IPS DF 6.9 (cell line): Measurements from ENCODE around the gene SIRT1.

Experiments used
- DNase-seq: peaks from one replicate; pipeline ENCODE4 v3.0.0-alpha.2; 2013; ENCODE audit warnings: low read depth, low spot score
- H3K27ac ChIP-seq: one replicate; pipeline ENCODE4 v1.5.1; 2013; ENCODE audit warnings: low read length, control low read depth
- H3K27me3 ChIP-seq: 2 replicates; pipeline ENCODE4 v1.6.1; 2013; ENCODE audit warnings: mild to moderate bottlenecking, low read length; ENCODE audit not compliant: control insufficient read depth, insufficient read depth
- H3K36me3 ChIP-seq: 2 replicates; pipeline ENCODE4 v1.6.1; 2013; ENCODE audit warnings: low read length; ENCODE audit not compliant: control insufficient read depth, insufficient read depth
- H3K4me1 ChIP-seq: 2 replicates; pipeline ENCODE4 v1.6.1; 2013; ENCODE audit warnings: low read length; ENCODE audit not compliant: control insufficient read depth, insufficient read depth
- H3K4me3 ChIP-seq: 2 replicates; pipeline ENCODE4 v1.5.1; 2013; ENCODE audit warnings: mild to moderate bottlenecking, low read length
- H3K9me3 ChIP-seq: 2 replicates; pipeline ENCODE4 v1.6.1; 2013; ENCODE audit warnings: low read length, inconsistent platforms; ENCODE audit not compliant: control insufficient read depth, insufficient read depth
- WGBS: extraction: QIAGEN DNeasy Blood & Tissue Kit; methylation state at CpG from one replicate; pipeline ENCODE4 v1.1.7; 2013; ENCODE audit warnings: mixed read lengths, missing lambda C conversion rate; ENCODE audit not compliant: insufficient read length, insufficient coverage; 5-methylcytosine and 5-hydroxymethylcytosine counted together

SIRT1 gene

DNA sequence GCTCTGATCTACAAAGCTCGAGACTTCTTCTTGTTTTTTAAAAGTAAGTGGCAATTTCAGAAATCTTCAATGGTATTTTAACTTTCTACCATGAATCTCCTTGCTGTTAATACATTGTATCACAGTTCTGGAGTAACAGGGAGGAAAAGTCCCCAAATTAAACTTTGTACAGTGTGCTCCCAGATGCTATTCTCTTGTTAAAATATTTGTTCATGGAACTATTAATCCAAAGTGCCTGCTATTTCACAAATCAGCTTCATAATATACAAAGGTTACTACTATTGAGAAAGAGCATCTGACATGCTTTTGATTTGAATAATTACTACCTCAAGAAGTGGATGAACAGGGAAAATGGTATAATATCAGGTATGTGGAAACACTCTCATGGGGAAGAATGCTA lies 36.6 kb downstream of the SIRT1 start:
- Histone ChIP-seq H3K27me3 (no peaks in the 10 kb centered on the region), H3K4me1 (no peaks in the 10 kb centered on the region), H3K27ac (no peak overlapping the region), H3K36me3 (peaks cover 6% of the 10 kb centered on the region; the same call in 1 of the 2 replicates), H3K9me3 (no peaks in the 10 kb centered on the region), H3K4me3 (no peak overlapping the region)
- DNase-seq: no peak
- no CpG with 5 or more reads among the region's 1 CpG for WGBS

- WGBS: no CpG with 5 or more reads among the region's 5 CpGs
- Histone ChIP-seq H3K4me1 (no peaks in the 10 kb centered on the region), H3K27ac (no peak overlapping the region), H3K36me3 (peaks cover 1% of the 10 kb centered on the region; the same call in 1 of the 2 replicates), H3K4me3 (no peak overlapping the region), H3K27me3 (no peaks in the 10 kb centered on the region), H3K9me3 (no peaks in the 10 kb centered on the region)
- DNase-seq: no peak
Measured at GRCh38 chr10:67923551-67923950, 39.1 kb downstream of the SIRT1 start.

GRCh38 chr10:67924136-67924535 lies 39.7 kb downstream of the SIRT1 start:
- no peaks in the 10 kb centered on the region for H3K9me3 ChIP-seq
- DNase-seq: no peak
- no peaks in the 10 kb centered on the region for H3K4me1 ChIP-seq
- no peak overlapping the region for H3K27ac ChIP-seq
- H3K27me3 ChIP-seq: no peaks in the 10 kb centered on the region
- no peaks in the 10 kb centered on the region for H3K36me3 ChIP-seq
- WGBS: no CpG with 5 or more reads among the region's 3 CpGs
- no peak overlapping the region for H3K4me3 ChIP-seq

DNA sequence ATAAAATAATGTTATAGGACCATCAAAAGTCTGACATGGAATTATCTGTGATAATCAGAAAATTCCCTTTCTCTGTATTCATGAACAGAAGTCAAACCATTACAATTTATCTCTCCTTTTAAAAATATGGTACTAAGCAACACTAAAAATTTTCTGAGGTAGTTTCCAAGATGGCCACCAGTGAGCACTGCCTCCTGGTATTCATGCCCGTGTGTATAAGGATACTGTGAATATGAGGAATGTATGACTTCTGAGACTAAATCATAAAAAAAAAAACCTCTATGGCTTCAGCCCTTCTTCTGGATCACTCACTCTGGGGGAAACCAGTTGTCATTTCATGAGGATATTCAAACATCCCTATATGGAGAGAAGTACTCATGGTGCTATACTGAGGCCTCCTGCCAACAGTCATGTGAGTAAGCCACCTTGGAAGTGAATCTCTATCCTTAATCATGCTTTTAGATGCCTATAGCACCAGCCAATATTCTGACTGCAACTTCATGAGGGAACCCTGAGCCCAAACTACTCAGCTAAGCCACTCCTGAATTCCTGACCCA lies 41.1 kb downstream of the SIRT1 start:
- no peaks in the 10 kb centered on the region for H3K4me1 ChIP-seq
- H3K27ac ChIP-seq: no peak overlapping the region
- no peak for DNase-seq
- no peaks in the 10 kb centered on the region for H3K27me3 ChIP-seq
- H3K4me3 ChIP-seq: no peak overlapping the region
- H3K9me3 ChIP-seq: no peaks in the 10 kb centered on the region
- no CpG with 5 or more reads among the region's 1 CpG for WGBS
- no peaks in the 10 kb centered on the region for H3K36me3 ChIP-seq

GRCh38 chr10:67926951-67927350 lies 42.5 kb downstream of the SIRT1 start:
- Histone ChIP-seq H3K9me3 (no peaks in the 10 kb centered on the region), H3K27me3 (no peaks in the 10 kb centered on the region), H3K27ac (no peak overlapping the region), H3K4me3 (no peak overlapping the region), H3K4me1 (no peaks in the 10 kb centered on the region), H3K36me3 (no peaks in the 10 kb centered on the region)
- WGBS: no CpG with 5 or more reads among the region's 1 CpG
- no peak for DNase-seq

DNA sequence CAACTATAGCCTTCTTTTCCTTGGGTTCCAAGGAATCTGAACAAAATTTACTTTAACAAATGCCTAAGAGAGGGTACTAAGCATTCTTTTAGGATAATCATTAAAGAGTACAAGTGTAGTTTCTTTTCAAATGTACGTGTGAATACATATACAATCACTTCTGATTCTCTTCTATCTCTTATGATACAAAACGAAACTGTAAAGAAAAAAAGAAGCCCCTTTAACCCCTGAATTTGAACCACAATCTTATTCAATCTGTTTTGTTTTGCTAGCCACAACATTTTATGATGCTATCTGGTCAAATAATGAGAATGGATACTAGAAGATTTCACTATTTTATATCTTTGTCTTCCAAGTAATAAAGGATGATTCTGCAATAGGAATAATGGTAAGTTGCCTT lies 48.7 kb downstream of the SIRT1 start:
- no peaks in the 10 kb centered on the region for H3K4me1 ChIP-seq
- H3K36me3 ChIP-seq: no peaks in the 10 kb centered on the region
- DNase-seq: no peak
- no CpG with 5 or more reads among the region's 2 CpGs for WGBS
- no peak overlapping the region for H3K27ac ChIP-seq
- no peak overlapping the region for H3K4me3 ChIP-seq
- no peaks in the 10 kb centered on the region for H3K27me3 ChIP-seq
- no peaks in the 10 kb centered on the region for H3K9me3 ChIP-seq

- WGBS: no CpG with 5 or more reads among the region's 1 CpG
- Histone ChIP-seq H3K9me3 (no peaks in the 10 kb centered on the region), H3K36me3 (no peaks in the 10 kb centered on the region)
Measured at GRCh38 chr10:67934336-67934735, 49.9 kb downstream of the SIRT1 start.

GRCh38 chr10:67935223-67935622 lies 50.8 kb downstream of the SIRT1 start:
- Histone ChIP-seq H3K27me3 (no peaks in the 10 kb centered on the region), H3K4me1 (no peaks in the 10 kb centered on the region), H3K27ac (no peak overlapping the region), H3K4me3 (no peak overlapping the region), H3K36me3 (no peaks in the 10 kb centered on the region), H3K9me3 (no peaks in the 10 kb centered on the region)
- no CpG with 5 or more reads among the region's 9 CpGs for WGBS
- no peak for DNase-seq

More at GRCh38 chr10:67934336-67934735, 49.9 kb downstream of the SIRT1 start:
- H3K4me3 ChIP-seq: no peak overlapping the region
- H3K27ac ChIP-seq: no peak overlapping the region
- no peak for DNase-seq
- no peaks in the 10 kb centered on the region for H3K27me3 ChIP-seq
- no peaks in the 10 kb centered on the region for H3K4me1 ChIP-seq

- no peaks in the 10 kb centered on the region for H3K4me1 ChIP-seq
- no peak for DNase-seq
- H3K4me3 ChIP-seq: no peak overlapping the region
- no peak overlapping the region for H3K27ac ChIP-seq
- no peaks in the 10 kb centered on the region for H3K36me3 ChIP-seq
- H3K9me3 ChIP-seq: no peaks in the 10 kb centered on the region
- H3K27me3 ChIP-seq: no peaks in the 10 kb centered on the region
- WGBS: no CpG with 5 or more reads among the region's 1 CpG
Measured at GRCh38 chr10:67936416-67936815, 52.0 kb downstream of the SIRT1 start.

- Histone ChIP-seq H3K36me3 (no peaks in the 10 kb centered on the region), H3K27me3 (no peaks in the 10 kb centered on the region), H3K4me1 (no peaks in the 10 kb centered on the region), H3K9me3 (no peaks in the 10 kb centered on the region), H3K4me3 (no peak overlapping the region), H3K27ac (no peak overlapping the region)
- no peak for DNase-seq
- WGBS: no CpG with 5 or more reads among the region's 2 CpGs
Measured at GRCh38 chr10:67943917-67944316, 59.5 kb downstream of the SIRT1 start.

DNA sequence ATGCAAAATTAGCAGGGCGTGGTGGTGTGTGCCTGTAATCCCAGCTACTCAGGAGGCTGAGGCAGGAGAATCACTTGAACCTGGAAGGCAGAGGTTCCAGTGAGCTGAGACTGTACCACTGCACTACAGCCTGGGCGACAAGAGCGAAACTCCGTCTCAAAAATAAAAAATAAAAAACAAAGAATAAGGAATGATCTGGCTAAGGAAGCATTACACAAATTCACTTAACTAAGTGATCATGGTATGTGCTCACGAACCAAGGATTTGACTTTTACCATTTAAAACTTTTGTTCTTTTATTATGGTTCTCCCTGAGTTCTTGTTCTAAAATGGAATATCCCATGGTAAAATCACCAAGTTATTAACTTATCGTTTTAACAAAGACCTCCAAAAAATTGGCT lies 71.2 kb downstream of the SIRT1 start:
- WGBS: no CpG with 5 or more reads among the region's 6 CpGs
- Histone ChIP-seq H3K4me3 (no peak overlapping the region), H3K9me3 (no peaks in the 10 kb centered on the region), H3K36me3 (no peaks in the 10 kb centered on the region), H3K4me1 (no peaks in the 10 kb centered on the region), H3K27me3 (no peaks in the 10 kb centered on the region), H3K27ac (no peak overlapping the region)
- no peak for DNase-seq
